Right lobe of liver (tissue), 6 donors: ENCODE data around the gene DNAH1. TPM values are rescaled to one million over a fixed set of nuclear protein-coding genes. Genes with fewer than 3 reads are reported as not detected.

Source experiments
- ATAC-seq, 4 donors: fragments of 200-7000 bp; cut with Tn5 transposase; one replicate each; pipeline ENCODE4 v1.9.1; 2020; ENCODE audit warnings: mild to moderate bottlenecking in 4 of 4, moderate library complexity in 4 of 4
- DNase-seq, 3 donors: peaks; one replicate each; pipeline ENCODE4 v3.0.0-alpha.2; 2020
- H3K27ac ChIP-seq, 3 donors: fragments of 200-600 bp; one replicate each; pipeline ENCODE4 v1.8.0; 2022
- H3K27me3 ChIP-seq, 2 donors: fragments of 200-600 bp; one replicate each; pipeline ENCODE4 v1.8.0; 2022
- H3K36me3 ChIP-seq, 4 donors: fragments of 200-600 bp; sonication (generic) in 1 of 4; one replicate each; pipeline versions ENCODE4 v1.5.1 to v1.8.0; 2017 to 2022; ENCODE audit warnings: control low read depth in 1 of 4
- H3K4me1 ChIP-seq, 4 donors: fragments of 200-600 bp; sonication (generic) in 1 of 4; one replicate each; pipeline versions ENCODE4 v1.5.1 to v1.8.0; 2017 to 2022; ENCODE audit warnings: control low read depth in 1 of 4
- H3K4me3 ChIP-seq, 3 donors: fragments of 200-600 bp; one replicate each; pipeline ENCODE4 v1.8.0; 2022
- H3K9me3 ChIP-seq, 4 donors: fragments of 200-600 bp; sonication (generic) in 1 of 4; one replicate each; pipeline versions ENCODE4 v1.5.1 to v1.8.0; 2017 to 2022; ENCODE audit warnings: control low read depth in 1 of 4
- POLR2A ChIP-seq: fragments of 450-650 bp; IDR thresholded peaks from one replicate; pipeline ENCODE4 v1.6.1; 2017; ENCODE audit warnings: antibody characterized with exemption, mild to moderate bottlenecking
- WGBS: methylation state at CpG from one replicate; pipeline ENCODE4 v1.1.6; 2018; ENCODE audit warnings: low coverage, low lambda C conversion rate; ENCODE audit not compliant: insufficient coverage; ENCODE audit errors: missing lambda C conversion rate; 5-methylcytosine and 5-hydroxymethylcytosine counted together
- intact Hi-C, 2 donors: fragments of 100-400 bp; cut with DNase I; formaldehyde crosslinking; loops; one replicate each; pipeline versions ENCODE4 v1.11.2 to v1.14.1; 2022
- total RNA-seq, 6 experiments: library from RNA; depleted of rRNA in 2 of 6; stranded (reverse); fragments of >200 nt in 2 of 6; fragmentation: NEBNext Ultra II Directional in 3 of 6; extraction: Animal tissue kit (Norgen Biotek cat#: 25700) in 3 of 6; gene quantifications; one replicate each; pipeline versions ENCODE4 v1.1.0 to v1.2.4, GENCODE V29; 2016 to 2023
- TF ChIP-seq, protein P1 (sequence below), 4 donors: fragments of 200-600 bp in 3 of 4; fragments of 450-650 bp in 1 of 4; IDR thresholded peaks; one replicate each; pipeline versions ENCODE4 v1.5.1 to v1.8.0; 2016 to 2022; ENCODE audit warnings: antibody characterized with exemption in 4 of 4, mild to moderate bottlenecking in 2 of 4
- donor health status: DM: no; HTN: yes; CAD: no.
- donor health status: DM: no; HTN: no; CAD: no.
- donor health status: DM: no; HTN: no; CAD: no.
- donor health status: DM: no; HTN: yes; CAD: no.
- donor health status: DM: no; HTN: yes; CAD: no.

Gene DNAH1
- total RNA-seq, 6 experiments from 2014 or later = 1.6 to 11.2 (median 8.1) TPM

- Histone ChIP-seq H3K27me3 (no peaks in the 10 kb centered on the region), H3K27ac (no peak overlapping the region), H3K36me3 (peaks cover 0 to 15% (median 2%) of the 10 kb centered on the region in 4 donors), H3K4me1 (no peaks in the 10 kb centered on the region), H3K4me3 (no peak overlapping the region), H3K9me3 (no peaks in the 10 kb centered on the region)
- peak in 1 of 3 donors; percentile 35 for DNase-seq
- 85% methylated on average over 6 of the region's 16 CpGs for WGBS
- no peak for ATAC-seq
- intact Hi-C loops = no loop called here
- no peak for TF ChIP-seq POLR2A
- TF ChIP-seq, protein P1, sequence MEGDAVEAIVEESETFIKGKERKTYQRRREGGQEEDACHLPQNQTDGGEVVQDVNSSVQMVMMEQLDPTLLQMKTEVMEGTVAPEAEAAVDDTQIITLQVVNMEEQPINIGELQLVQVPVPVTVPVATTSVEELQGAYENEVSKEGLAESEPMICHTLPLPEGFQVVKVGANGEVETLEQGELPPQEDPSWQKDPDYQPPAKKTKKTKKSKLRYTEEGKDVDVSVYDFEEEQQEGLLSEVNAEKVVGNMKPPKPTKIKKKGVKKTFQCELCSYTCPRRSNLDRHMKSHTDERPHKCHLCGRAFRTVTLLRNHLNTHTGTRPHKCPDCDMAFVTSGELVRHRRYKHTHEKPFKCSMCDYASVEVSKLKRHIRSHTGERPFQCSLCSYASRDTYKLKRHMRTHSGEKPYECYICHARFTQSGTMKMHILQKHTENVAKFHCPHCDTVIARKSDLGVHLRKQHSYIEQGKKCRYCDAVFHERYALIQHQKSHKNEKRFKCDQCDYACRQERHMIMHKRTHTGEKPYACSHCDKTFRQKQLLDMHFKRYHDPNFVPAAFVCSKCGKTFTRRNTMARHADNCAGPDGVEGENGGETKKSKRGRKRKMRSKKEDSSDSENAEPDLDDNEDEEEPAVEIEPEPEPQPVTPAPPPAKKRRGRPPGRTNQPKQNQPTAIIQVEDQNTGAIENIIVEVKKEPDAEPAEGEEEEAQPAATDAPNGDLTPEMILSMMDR (IDR thresholded peaks at IDR 0.05) = no peak
Observed at GRCh38 chr3:52392216-52392930, 76.3 kb downstream of the DNAH1 start.

DNA sequence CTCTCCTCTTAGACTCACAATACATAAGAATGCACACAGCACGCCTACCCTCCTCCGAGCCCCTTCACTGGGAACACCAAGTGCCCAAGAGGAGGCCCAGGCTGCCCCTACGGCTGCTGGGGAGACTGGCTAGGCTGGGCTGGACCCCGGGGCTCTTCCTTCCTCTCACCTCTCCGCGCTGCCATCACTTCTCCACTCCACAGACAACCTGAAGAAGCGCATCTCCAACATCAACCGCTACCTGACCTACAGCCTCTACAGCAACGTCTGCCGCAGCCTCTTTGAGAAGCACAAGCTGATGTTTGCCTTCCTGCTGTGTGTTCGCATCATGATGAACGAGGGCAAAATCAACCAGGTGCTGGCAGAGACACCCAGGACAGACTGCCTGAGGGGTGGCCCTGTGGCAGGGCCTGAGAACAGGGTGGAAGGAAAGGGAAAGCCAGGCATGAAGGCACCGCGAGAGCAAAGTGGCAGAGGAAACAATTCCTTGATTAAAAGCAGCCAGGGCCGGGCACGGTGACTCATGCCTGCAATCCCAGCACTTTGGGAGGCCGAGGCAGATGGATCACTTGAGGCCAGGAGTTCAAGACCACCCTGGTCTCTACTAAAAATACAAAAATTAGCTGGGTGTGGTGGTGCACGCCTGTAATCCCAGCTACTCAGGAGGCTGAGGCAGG is 77.2 kb downstream of the DNAH1 start:
- 93% methylated on average over 15 of the region's 18 CpGs for WGBS
- peak in 2 of 3 donors; percentile 10 to 35 for DNase-seq
- no peak for TF ChIP-seq POLR2A
- TF ChIP-seq, protein P1 (IDR thresholded peaks at IDR 0.05) = no peak

GRCh38 chr3:52393959-52394670 is 78.0 kb downstream of the DNAH1 start:
- no peak overlapping the region for H3K4me3 ChIP-seq
- no peaks in the 10 kb centered on the region for H3K4me1 ChIP-seq
- H3K27me3 ChIP-seq = no peaks in the 10 kb centered on the region
- intact Hi-C loops = no loop called here
- TF ChIP-seq, protein P1 (IDR thresholded peaks at IDR 0.05) = no peak
- TF ChIP-seq POLR2A = no peak
- ATAC-seq (no peak), DNase-seq (peak in 2 of 3 donors; percentile 8 to 34)
- no peaks in the 10 kb centered on the region for H3K9me3 ChIP-seq
- H3K27ac ChIP-seq = no peak overlapping the region
- WGBS = 97% methylated on average over 5 of the region's 18 CpGs
- peaks cover 0 to 15% (median 0%) of the 10 kb centered on the region in 4 donors for H3K36me3 ChIP-seq

More for the DNA sequence above, 77.2 kb downstream of the DNAH1 start:
- ATAC-seq = no peak
- Histone ChIP-seq H3K4me1 (no peaks in the 10 kb centered on the region), H3K36me3 (peaks cover 0 to 15% (median 2%) of the 10 kb centered on the region in 4 donors), H3K9me3 (no peaks in the 10 kb centered on the region), H3K27ac (no peak overlapping the region), H3K4me3 (no peak overlapping the region), H3K27me3 (no peaks in the 10 kb centered on the region)
- intact Hi-C loops = no loop called here

DNA sequence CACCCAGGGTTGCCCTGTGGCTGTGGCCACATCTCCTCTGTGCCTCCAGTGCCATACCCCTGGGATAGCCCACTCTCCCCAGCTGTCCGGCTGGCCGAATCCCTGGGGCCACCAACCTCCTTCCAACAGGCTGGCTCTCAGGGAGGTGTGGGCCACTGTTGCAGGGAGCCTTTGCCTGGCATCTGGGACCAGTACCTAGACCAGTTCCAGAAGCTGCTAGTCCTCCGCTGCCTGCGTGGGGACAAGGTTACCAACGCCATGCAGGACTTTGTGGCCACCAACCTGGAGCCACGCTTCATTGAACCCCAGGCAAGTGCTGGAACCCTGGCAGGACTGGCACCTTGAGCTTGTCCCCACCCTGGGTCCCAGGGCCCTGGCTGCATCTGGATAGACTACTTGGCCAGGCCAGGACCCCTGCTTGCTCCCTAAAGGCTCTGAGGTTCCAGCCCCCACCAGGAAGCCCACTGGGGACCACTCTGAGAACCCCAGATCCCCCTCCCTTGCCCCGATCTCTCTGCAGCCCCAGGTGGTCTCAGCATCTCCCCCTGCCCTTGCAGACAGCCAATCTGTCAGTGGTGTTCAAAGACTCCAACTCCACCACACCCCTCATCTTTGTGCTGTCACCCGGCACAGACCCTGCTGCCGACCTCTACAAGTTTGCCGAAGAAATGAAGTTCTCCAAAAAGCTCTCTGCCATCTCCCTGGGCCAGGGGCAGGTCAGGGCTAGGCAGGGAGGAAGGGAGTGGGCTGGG is 78.8 kb downstream of the DNAH1 start:
- no peaks in the 10 kb centered on the region for H3K9me3 ChIP-seq
- H3K4me3 ChIP-seq = no peak overlapping the region
- H3K27me3 ChIP-seq = no peaks in the 10 kb centered on the region
- H3K27ac ChIP-seq = no peak overlapping the region
- peaks cover 0 to 15% (median 0%) of the 10 kb centered on the region in 4 donors for H3K36me3 ChIP-seq
- intact Hi-C loops = no loop called here
- no peaks in the 10 kb centered on the region for H3K4me1 ChIP-seq
- DNase-seq = peak in 2 of 3 donors; percentile 16 to 45
- 92% methylated on average over 5 of the region's 10 CpGs for WGBS
- TF ChIP-seq POLR2A = no peak
- TF ChIP-seq, protein P1 (IDR thresholded peaks at IDR 0.05) = no peak
- no peak for ATAC-seq
